Forelimb muscle (tissue), 1 donor: ENCODE data around the gene CPA4. TPM values are rescaled to one million over a fixed set of nuclear protein-coding genes. Genes with fewer than 3 reads are reported as not detected.
A peak's percentile ranks its signal among the peaks of the same experiment; 100 is the strongest.
"Not testable (repeated sequence)": the region's sequence is repeated elsewhere in the genome, so short reads cannot be mapped to it uniquely, and the experiment has no call there.

Experiments
- DNase-seq: peaks from one replicate; pipeline ENCODE4 v3.0.0-alpha.2; 2013; ENCODE audit warnings: low read depth
- polyA plus RNA-seq: library from polyadenylated mRNA; unstranded; fragments of 120-200 nt; gene quantifications from one replicate; pipeline ENCODE4 v1.2.1, GENCODE V29; 2013; ENCODE audit not compliant: insufficient read length

The CPA4 gene
- polyA plus RNA-seq, 1 donor: 2.2 TPM

GRCh38 chr7:130301501-130302020 lies 8.6 kb downstream of the CPA4 start:
- DNase-seq: no peak

- no peak for DNase-seq
Observed at GRCh38 chr7:130302649-130303048, 9.7 kb downstream of the CPA4 start.

- no peak for DNase-seq
Observed at GRCh38 chr7:130303127-130303526, 10.2 kb downstream of the CPA4 start.

- no peak for DNase-seq
Observed at GRCh38 chr7:130303551-130303950, 10.6 kb downstream of the CPA4 start.

GRCh38 chr7:130303982-130304381 lies 11.0 kb downstream of the CPA4 start:
- DNase-seq: no peak

GRCh38 chr7:130304878-130305277 lies 11.9 kb downstream of the CPA4 start:
- DNase-seq: no peak

- DNase-seq: no peak
Observed at GRCh38 chr7:130305433-130306042, 12.6 kb downstream of the CPA4 start.

GRCh38 chr7:130309986-130310385 lies 17.0 kb downstream of the CPA4 start:
- no peak for DNase-seq

GRCh38 chr7:130314305-130314704 lies 21.3 kb downstream of the CPA4 start:
- no peak for DNase-seq

- DNase-seq: no peak
Observed at GRCh38 chr7:130319541-130319940, 26.6 kb downstream of the CPA4 start.

GRCh38 chr7:130321542-130322229 lies 28.7 kb downstream of the CPA4 start:
- not testable (repeated sequence) for DNase-seq

- DNase-seq: no peak
Observed at GRCh38 chr7:130322615-130323014, 29.7 kb downstream of the CPA4 start.

- no peak for DNase-seq
Observed at GRCh38 chr7:130324306-130324943, 31.5 kb downstream of the CPA4 start.

- no peak for DNase-seq
Observed at GRCh38 chr7:130329681-130330080, 36.7 kb downstream of the CPA4 start.

- DNase-seq: no peak
Observed at GRCh38 chr7:130332259-130333053, 39.5 kb downstream of the CPA4 start.

- DNase-seq: no peak
Observed at GRCh38 chr7:130333832-130334231, 40.9 kb downstream of the CPA4 start.

- DNase-seq: peak; percentile 76
Observed at GRCh38 chr7:130334274-130334673, 41.3 kb downstream of the CPA4 start.

GRCh38 chr7:130337410-130337971 lies 44.5 kb downstream of the CPA4 start:
- DNase-seq: no peak

GRCh38 chr7:130338233-130338632 lies 45.3 kb downstream of the CPA4 start:
- DNase-seq: no peak

GRCh38 chr7:130341882-130342281 lies 48.9 kb downstream of the CPA4 start:
- no peak for DNase-seq

GRCh38 chr7:130342701-130343380 lies 49.9 kb downstream of the CPA4 start:
- DNase-seq: no peak
